Amniotic stem cell (primary cell): Measurements from ENCODE around the gene CEMP1.

Experiments used
- DNase-seq: peaks from one replicate; lab custom pipeline; 2025; lab: John Stamatoyannopoulos, UW

CEMP1 gene

DNA sequence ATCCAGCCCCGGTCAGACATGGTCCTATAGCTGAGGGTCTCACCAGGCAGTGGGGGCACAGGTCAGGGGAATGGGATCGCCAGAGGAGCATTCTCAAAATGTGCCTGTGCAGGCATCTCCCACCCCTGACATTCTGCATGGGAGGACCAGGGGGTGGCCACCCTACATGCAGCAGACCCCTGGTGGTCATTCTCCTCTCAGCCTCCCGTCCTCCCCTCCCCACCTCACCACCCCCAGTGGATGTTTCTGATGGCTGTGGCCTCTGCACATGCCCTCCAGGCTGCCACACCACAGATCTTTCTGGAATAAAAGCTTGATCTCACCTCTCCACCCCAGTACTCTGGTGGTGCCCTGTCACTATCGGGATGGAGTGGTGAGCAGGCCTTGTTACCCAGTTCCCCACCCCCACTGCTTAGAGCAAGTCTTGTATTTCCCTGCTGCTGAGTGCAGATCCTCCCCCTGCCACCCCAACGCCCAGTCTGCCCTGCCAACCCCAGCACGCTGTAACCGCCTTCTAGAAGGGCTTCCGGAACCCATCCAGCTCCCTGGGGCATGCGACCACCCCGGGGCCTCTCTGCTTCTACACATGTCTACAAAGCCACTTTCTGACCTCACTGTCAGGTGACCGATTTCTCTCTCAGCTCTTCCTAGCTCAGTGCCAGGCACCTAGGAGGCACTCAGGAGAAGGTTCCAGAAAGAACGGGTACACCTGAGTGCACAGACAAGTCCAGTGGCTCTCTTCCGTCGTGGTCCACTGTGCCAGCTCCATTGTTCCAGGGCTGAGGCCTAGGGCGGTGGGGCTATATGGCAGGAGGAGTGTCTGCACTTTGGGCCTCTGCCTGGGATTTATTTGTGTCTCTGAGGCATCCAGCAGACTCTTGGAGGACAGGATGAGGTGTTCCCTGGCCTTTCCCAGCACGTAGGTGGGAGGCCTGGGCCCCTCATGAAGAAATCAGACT lies 47.0 kb downstream of the CEMP1 start:
- no peak for DNase-seq

DNA sequence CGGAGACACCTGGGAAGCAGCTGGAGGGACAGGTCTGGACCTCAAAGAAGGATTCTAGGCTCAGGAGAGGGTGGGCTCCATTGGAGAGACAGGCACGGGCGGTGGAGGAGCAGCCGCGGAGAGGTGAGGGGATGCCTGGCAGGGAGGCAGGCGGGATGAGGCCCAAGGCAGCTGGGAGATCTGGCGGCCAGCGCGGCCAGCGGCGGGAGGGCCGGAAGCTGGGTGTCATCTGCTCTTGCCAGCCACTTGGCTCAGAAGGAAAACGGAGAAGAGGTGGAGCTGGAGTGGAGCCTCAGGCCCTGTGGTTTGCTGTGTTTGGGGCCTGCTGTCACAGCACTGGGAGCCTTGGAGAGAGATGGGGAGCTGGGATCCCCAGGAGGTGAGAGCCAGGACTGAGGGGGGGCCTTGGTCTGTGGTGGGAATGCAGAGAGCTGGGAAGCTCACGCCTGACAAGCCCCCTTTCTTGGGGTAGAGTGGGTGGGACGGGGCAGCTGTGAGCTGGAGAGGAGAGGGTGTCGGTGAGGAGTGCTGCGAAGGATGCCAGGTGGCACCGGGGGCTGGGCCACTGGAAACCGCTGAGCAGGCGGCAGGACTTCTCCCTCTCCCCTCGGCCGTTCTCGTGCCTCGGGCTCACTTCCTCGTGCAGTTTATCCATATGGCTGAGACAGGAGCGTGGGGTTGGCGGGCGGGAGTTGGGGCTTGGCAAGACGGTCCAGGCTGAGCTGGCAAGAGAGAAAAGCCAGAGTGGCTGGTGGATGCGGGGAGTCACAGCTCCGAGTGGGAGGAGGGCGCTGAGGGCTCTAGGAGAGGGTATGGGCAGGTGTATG lies 48.3 kb downstream of the CEMP1 start:
- DNase-seq = no peak

DNA sequence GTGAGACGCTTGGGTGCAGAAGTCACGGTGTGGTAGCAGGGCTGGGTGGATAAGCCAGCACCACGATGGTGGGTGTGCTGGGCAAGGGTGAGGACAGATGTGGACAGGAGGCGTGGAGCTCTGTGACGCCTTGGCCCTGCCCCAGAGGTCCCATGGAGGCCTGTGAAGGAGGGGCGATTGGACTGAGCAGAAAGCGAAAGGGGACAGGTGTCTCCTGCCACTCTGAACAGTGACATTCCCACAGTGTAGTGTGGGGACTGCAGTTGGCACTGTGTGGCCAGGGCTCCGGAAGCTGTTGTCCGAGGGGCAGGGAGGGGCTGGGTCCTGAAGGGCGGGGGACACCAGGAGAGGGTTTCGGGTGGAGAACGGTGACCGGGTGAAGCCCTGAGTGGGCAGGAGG lies 49.0 kb downstream of the CEMP1 start:
- no peak for DNase-seq

DNA sequence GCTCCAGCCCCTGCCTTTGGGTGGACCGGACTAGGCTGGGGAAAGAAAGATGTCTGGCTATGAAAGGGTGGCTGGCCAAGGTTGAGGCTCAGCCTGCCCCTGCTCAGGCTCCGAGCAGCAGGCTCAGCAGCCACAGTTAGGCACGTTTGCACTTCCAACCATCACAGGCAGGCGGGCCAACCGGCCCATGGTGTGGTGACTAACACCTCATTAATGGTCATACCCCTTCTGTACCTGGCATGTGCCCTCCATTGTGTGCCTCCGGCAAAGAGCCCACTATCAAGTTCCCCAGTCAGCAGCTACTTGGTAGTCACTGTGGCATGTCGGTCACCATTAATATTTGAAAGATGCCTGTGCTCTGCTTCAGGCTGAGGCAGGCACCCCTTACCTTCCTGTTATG lies 49.5 kb downstream of the CEMP1 start:
- no peak for DNase-seq

DNA sequence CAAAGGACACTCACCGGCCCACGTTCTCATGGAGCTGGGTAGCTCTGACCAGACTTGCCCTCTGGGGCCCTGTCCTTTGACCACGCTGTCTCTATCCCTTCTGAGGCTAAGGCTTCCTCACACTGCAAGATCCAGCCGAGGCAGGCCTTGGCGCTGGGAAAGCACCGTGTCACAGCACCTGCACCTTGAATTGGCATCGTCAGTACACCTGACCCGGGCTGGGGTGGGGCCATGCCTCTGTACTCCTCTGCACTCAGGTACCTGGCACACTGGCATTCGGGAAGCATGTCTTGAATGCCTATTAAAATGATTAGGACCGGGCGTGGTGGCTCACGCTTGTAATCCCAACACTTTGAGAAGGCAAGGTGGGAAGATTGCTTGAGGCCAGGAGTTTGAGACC lies 50.3 kb downstream of the CEMP1 start:
- no peak for DNase-seq
